Lower lobe of right lung (tissue), 2 donors: ENCODE measurements around the gene OSBPL5. TPM values are rescaled to one million over a fixed set of nuclear protein-coding genes. Genes with fewer than 3 reads are reported as not detected.

Experiments
- ATAC-seq, 2 donors: fragments of 200-7000 bp; cut with Tn5 transposase; one replicate each; pipeline ENCODE4 v1.9.1; 2020 to 2022; ENCODE audit warnings: mild to moderate bottlenecking in 2 of 2, moderate library complexity in 2 of 2
- DNase-seq: peaks from one replicate; pipeline ENCODE4 v3.0.0-alpha.2; 2020
- H3K27ac ChIP-seq: fragments of 200-600 bp; one replicate; pipeline ENCODE4 v1.8.0; 2022
- H3K27me3 ChIP-seq: fragments of 200-600 bp; one replicate; pipeline ENCODE4 v1.8.0; 2022; ENCODE audit warnings: low read depth
- H3K36me3 ChIP-seq: fragments of 200-600 bp; one replicate; pipeline ENCODE4 v1.8.0; 2022; ENCODE audit warnings: mild to moderate bottlenecking
- H3K4me1 ChIP-seq: fragments of 200-600 bp; one replicate; pipeline ENCODE4 v1.8.0; 2022
- H3K4me3 ChIP-seq: fragments of 200-600 bp; one replicate; pipeline ENCODE4 v1.8.0; 2022; ENCODE audit warnings: mild to moderate bottlenecking
- H3K9me3 ChIP-seq: fragments of 200-600 bp; one replicate; pipeline ENCODE4 v1.8.0; 2022
- intact Hi-C: fragments of 100-400 bp; cut with DNase I; formaldehyde crosslinking; loops from one replicate; pipeline ENCODE4 v1.11.0; 2022
- total RNA-seq: library from RNA; stranded (reverse); fragmentation: NEBNext Ultra II Directional; extraction: Animal tissue kit (Norgen Biotek cat#: 25700); gene quantifications from one replicate; pipeline ENCODE4 v1.2.1, GENCODE V29; 2021
- TF ChIP-seq, protein P1 (sequence below): fragments of 200-600 bp; IDR thresholded peaks from one replicate; pipeline ENCODE4 v1.8.0; 2022; ENCODE audit warnings: antibody characterized with exemption, mild to moderate bottlenecking
- donor health status: DM: no; HTN: yes; CAD: no; lungs with severe emphysema.

OSBPL5 gene
- total RNA-seq, 1 donor from 2014 or later, result 46.2 TPM

DNA sequence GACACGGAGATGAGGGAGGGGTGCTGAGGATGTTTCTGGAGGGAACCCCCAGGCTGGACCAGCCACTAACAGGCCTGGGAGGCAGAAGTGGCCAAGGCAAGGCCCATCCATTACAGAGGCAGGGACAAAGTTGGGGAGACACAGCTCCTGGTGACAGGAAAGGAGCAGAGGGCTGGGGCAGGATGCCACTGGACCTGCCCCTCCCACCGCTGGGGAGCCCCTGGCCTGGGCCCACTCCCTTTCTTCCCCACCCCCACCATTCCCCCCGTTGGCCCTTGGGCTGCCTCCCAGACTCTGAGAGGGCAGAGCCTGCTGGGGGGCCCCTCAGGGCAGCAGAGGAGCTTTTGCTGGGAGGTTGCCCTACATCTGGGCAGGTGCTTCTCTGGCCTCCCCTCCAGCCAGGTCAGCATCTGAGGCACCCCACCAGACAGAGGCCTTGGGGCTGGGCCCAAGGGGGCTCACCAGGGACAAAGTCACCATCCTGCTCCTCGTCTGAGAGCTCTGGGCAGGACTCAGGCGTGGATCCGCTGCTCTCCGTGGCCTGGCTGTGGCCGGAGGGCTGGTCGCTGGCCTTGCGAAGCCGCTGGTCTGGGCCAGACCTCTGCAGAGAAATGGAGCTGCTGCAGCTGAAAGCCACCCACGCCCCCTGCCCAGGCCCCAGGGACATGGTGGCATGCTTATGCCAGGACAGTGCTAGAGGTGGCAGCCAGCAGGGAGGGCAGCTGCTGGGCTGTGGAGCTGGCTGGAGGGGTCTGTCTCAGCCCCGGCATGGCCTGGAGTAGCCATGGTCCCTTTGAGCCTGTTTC lies 74.8 kb downstream of the OSBPL5 start:
- H3K4me1 ChIP-seq, result peaks cover 16% of the 10 kb centered on the region
- intact Hi-C loops, result loop anchor here (10.0 kb wide), 1 partner anchor 55 kb away; no protein-coding TSS in a partner anchor
- peaks cover 54% of the 10 kb centered on the region for H3K36me3 ChIP-seq
- H3K27ac ChIP-seq, result no peak overlapping the region
- H3K9me3 ChIP-seq, result no peaks in the 10 kb centered on the region
- H3K4me3 ChIP-seq, result no peak overlapping the region
- ATAC-seq (no peak), DNase-seq (no peak)
- TF ChIP-seq, protein P1, sequence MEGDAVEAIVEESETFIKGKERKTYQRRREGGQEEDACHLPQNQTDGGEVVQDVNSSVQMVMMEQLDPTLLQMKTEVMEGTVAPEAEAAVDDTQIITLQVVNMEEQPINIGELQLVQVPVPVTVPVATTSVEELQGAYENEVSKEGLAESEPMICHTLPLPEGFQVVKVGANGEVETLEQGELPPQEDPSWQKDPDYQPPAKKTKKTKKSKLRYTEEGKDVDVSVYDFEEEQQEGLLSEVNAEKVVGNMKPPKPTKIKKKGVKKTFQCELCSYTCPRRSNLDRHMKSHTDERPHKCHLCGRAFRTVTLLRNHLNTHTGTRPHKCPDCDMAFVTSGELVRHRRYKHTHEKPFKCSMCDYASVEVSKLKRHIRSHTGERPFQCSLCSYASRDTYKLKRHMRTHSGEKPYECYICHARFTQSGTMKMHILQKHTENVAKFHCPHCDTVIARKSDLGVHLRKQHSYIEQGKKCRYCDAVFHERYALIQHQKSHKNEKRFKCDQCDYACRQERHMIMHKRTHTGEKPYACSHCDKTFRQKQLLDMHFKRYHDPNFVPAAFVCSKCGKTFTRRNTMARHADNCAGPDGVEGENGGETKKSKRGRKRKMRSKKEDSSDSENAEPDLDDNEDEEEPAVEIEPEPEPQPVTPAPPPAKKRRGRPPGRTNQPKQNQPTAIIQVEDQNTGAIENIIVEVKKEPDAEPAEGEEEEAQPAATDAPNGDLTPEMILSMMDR, result no peak
- no peaks in the 10 kb centered on the region for H3K27me3 ChIP-seq

DNA sequence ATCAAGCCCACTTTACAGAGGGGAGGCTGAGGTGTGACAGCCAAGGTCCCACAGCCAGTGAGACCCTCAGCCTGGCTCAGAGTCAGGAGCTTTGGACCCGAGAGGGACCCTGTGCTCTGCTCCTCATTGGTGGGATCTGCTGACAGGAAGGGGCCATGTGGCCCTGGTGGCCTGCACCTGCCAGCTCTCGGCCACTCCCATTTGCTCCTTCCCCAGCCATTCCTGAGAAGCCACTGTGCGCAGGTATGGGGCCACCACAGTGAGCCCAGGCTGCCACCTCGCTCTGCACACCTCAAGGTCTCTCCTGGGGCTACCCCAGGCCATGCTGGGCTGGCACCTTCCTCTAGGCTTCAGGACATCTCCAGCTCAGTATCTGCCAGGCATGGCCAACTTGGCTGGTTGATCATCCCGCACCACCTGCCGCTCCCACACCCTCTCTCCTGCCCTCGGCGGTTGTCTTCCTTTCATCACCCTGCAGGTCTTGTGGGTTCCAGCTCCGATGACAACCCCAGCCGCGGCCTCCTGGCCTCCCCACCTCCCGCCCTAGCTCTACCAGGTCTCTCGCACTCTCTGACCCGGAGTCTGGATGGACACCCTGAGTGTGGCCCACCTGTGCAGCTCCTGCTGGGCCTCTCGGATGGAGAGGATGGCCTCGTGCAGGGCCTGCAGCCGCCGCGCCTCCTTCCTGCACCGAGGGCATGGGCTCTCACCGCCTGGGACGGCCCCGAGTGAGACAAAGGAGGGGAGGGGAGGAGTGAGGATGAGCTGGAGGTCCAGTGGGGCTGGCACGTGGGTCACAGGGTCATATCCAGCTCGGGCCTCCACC lies 75.7 kb downstream of the OSBPL5 start:
- H3K4me3 ChIP-seq, result no peak overlapping the region
- no peaks in the 10 kb centered on the region for H3K9me3 ChIP-seq
- no peaks in the 10 kb centered on the region for H3K27me3 ChIP-seq
- TF ChIP-seq, protein P1, result no peak
- no peak overlapping the region for H3K27ac ChIP-seq
- peaks cover 49% of the 10 kb centered on the region for H3K36me3 ChIP-seq
- H3K4me1 ChIP-seq, result peaks cover 7% of the 10 kb centered on the region
- intact Hi-C loops, result loop anchor here (10.0 kb wide), 1 partner anchor 55 kb away; no protein-coding TSS in a partner anchor
- no peak for DNase-seq
- ATAC-seq, result no peak

DNA sequence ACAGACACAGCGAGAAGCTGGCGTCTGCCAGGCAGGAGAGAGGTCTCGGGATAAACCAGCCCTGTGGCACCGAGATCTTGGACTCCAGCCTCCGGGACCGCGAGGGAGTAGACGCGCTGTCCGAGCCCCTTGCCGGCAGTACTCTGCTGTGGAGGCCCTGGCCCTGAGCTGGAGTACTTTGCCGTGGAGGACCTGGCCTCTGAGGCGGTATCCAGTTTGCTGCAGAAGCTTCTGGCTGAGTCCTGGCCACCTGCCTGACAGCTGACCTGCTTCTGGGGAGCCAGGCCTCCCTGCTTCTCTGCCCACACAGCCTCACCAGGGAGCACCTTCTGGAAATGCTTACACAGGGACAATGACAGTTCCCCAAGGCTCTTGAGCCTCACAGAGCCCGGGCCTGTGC lies 76.3 kb downstream of the OSBPL5 start:
- no peak overlapping the region for H3K4me3 ChIP-seq
- no peaks in the 10 kb centered on the region for H3K9me3 ChIP-seq
- H3K27me3 ChIP-seq, result no peaks in the 10 kb centered on the region
- H3K27ac ChIP-seq, result no peak overlapping the region
- DNase-seq, result no peak
- H3K36me3 ChIP-seq, result peaks cover 42% of the 10 kb centered on the region
- H3K4me1 ChIP-seq, result peaks cover 6% of the 10 kb centered on the region
- TF ChIP-seq, protein P1, result no peak
- no peak for ATAC-seq
- intact Hi-C loops, result no loop called here

DNA sequence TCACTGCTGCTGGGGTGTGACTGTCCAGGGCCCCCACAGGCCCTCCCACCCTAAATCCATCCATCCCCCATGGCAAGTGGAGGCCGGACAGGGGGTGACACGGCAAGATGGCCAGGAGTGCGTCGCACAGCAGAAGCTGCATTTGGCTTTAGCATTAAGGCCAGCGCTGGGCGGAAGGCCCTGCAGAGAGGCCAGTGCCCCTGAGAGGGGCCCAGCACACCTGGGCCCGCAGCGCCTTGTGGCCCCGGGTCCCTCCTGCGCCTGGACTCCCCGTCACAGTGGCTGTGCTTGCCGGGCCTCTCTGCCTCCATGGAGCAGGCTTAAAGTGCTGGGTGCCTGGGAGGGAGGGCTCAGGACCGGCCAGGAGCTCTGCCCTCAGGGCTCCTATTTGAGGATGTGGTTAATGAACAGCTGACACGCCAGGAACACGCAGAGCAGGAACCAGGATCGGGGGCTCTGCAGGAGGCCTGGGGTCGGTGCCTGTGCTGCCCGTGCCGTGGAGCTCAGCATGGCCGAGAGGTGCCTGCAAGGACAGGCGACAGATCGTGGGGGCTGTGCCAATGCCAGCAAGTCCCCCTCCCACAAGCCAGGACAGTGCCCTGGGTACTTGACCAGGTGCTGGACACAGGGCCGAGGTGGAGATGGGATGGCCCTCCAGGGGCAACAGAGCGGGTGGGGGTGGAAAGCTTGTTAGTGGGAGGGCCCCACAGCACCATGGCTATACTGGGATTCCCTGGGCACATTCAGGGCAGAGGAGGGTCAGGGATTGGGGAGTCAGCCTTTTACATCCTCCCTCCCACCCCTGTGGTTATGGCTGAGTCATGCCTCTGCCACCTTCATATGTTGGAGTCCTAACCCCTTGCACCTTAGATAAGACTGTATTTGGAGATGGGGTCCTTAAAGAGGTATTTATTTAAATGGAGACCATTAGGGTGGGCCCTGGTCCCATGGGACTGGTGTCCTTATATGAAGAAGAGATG lies 77.0 kb downstream of the OSBPL5 start:
- Histone ChIP-seq H3K9me3 (no peaks in the 10 kb centered on the region), H3K36me3 (peaks cover 36% of the 10 kb centered on the region), H3K27me3 (no peaks in the 10 kb centered on the region), H3K4me1 (peaks cover 6% of the 10 kb centered on the region), H3K27ac (no peak overlapping the region), H3K4me3 (no peak overlapping the region)
- no peak for ATAC-seq
- TF ChIP-seq, protein P1, result no peak
- no peak for DNase-seq
- intact Hi-C loops, result no loop called here

DNA sequence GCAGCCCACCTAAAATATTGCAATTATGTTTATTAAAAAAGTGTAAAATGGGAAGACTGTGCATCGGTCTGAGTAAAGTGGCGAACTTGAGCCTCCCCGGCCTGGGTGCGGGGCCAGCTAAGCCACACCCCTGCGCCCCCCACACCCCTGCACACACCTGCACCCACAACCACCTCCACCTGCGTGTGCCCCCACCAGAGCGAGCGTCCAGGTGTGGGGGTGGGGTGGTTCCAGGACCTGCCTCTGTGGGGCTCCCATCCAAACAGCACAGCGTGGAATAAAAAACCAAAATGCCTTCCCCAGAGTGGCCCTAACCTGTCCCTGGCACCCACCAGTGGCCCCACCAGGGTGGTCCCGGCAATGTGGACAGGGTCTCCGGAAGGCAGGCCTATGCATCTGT lies 77.7 kb downstream of the OSBPL5 start:
- Histone ChIP-seq H3K9me3 (no peaks in the 10 kb centered on the region), H3K27ac (no peak overlapping the region), H3K4me1 (peaks cover 6% of the 10 kb centered on the region), H3K36me3 (peaks cover 32% of the 10 kb centered on the region), H3K27me3 (no peaks in the 10 kb centered on the region), H3K4me3 (no peak overlapping the region)
- TF ChIP-seq, protein P1, result no peak
- ATAC-seq (no peak), DNase-seq (no peak)
- intact Hi-C loops, result no loop called here
